ENCODE measurements around the gene HSF2BP.
"Not testable (repeated sequence)": the region's sequence is repeated elsewhere in the genome, so short reads cannot be mapped to it uniquely, and the experiment has no call there.

HSF2BP gene

GRCh38 chr21:43681650-43682049 is 22.4 kb upstream of the HSF2BP start:
- no peak overlapping the region for H3K27ac ChIP-seq (replicated peaks)
- no peak for DNase-seq (ENCODE audit: low read depth in 1 of 2, low spot score in 1 of 2)

GRCh38 chr21:43680421-43680820 is 21.1 kb upstream of the HSF2BP start:
- H3K27me3 ChIP-seq (ENCODE audit: insufficient read depth, poor library complexity, severe bottlenecking); DNase-seq (ENCODE audit: low read depth in 1 of 2, low spot score in 1 of 2); H3K27ac ChIP-seq (replicated peaks); H3K4me3 ChIP-seq (replicated peaks; ENCODE audit: insufficient read depth, low read length): not testable (repeated sequence)

More at GRCh38 chr21:43681650-43682049, 22.4 kb upstream of the HSF2BP start:
- Histone ChIP-seq H3K27me3 (ENCODE audit: insufficient read depth, poor library complexity, severe bottlenecking) (no peaks in the 10 kb centered on the region), H3K4me3 (replicated peaks; ENCODE audit: insufficient read depth, low read length) (no peak overlapping the region)
- TF ChIP-seq REST (IDR thresholded peaks at IDR 0.05; ENCODE audit: insufficient replicate concordance, low read depth) (no peak), SPI1 (IDR thresholded peaks at IDR 0.05; ENCODE audit: borderline replicate concordance, low read depth) (no peak), CTCF (IDR thresholded peaks at IDR 0.05; ENCODE audit: insufficient read depth, low read length) (no peak), POLR2AphosphoS5 (IDR thresholded peaks at IDR 0.05; ENCODE audit: low read depth) (no peak)

- no peak for DNase-seq (ENCODE audit: low read depth in 1 of 2, low spot score in 1 of 2)
- Histone ChIP-seq H3K27me3 (ENCODE audit: insufficient read depth, poor library complexity, severe bottlenecking) (no peaks in the 10 kb centered on the region), H3K4me3 (replicated peaks; ENCODE audit: insufficient read depth, low read length) (no peak overlapping the region), H3K27ac (replicated peaks) (no peak overlapping the region)
- TF ChIP-seq GABPA (IDR thresholded peaks at IDR 0.05; ENCODE audit: low read depth) (no peak), REST (IDR thresholded peaks at IDR 0.05; ENCODE audit: insufficient replicate concordance, low read depth) (no peak), SPI1 (IDR thresholded peaks at IDR 0.05; ENCODE audit: borderline replicate concordance, low read depth) (no peak), CTCF (IDR thresholded peaks at IDR 0.05; ENCODE audit: insufficient read depth, low read length) (no peak), POLR2AphosphoS5 (IDR thresholded peaks at IDR 0.05; ENCODE audit: low read depth) (no peak)
These were observed 20.7 kb upstream of the HSF2BP start for GRCh38 chr21:43679951-43680350.

- Histone ChIP-seq H3K4me3 (replicated peaks; ENCODE audit: insufficient read depth, low read length) (no peak overlapping the region), H3K27me3 (ENCODE audit: insufficient read depth, poor library complexity, severe bottlenecking) (no peaks in the 10 kb centered on the region), H3K27ac (replicated peaks) (no peak overlapping the region)
- TF ChIP-seq POLR2AphosphoS5 (IDR thresholded peaks at IDR 0.05; ENCODE audit: low read depth): no peak
- TF ChIP-seq SPI1 (IDR thresholded peaks at IDR 0.05; ENCODE audit: borderline replicate concordance, low read depth): no peak
- no peak for TF ChIP-seq GABPA (IDR thresholded peaks at IDR 0.05; ENCODE audit: low read depth)
- TF ChIP-seq REST (IDR thresholded peaks at IDR 0.05; ENCODE audit: insufficient replicate concordance, low read depth): no peak
- TF ChIP-seq CTCF (IDR thresholded peaks at IDR 0.05; ENCODE audit: insufficient read depth, low read length): no peak
- DNase-seq (ENCODE audit: low read depth in 1 of 2, low spot score in 1 of 2): no peak
These were observed 17.1 kb upstream of the HSF2BP start for GRCh38 chr21:43676391-43676790.

All from HL-60 (cell line).